Cardiac fibroblast (primary cell): ENCODE data around the gene MARCHF3.
A peak's percentile ranks its signal among the peaks of the same experiment; 100 is the strongest.

Experiments
- DNase-seq, 2 donors: peaks; one replicate each; pipeline versions ENCODE4 v3.0.0 to v3.0.0-alpha.2; 2010; ENCODE audit warnings: low read depth in 2 of 2
- H3K4me3 ChIP-seq, 2 donors: replicated peaks in 1 of 2; 1 replicate in 1 of 2; 2 replicates in 1 of 2; pipeline ENCODE4 v1.5.1; 2011; ENCODE audit warnings: low read depth in 2 of 2, low read length in 2 of 2, mild to moderate bottlenecking in 2 of 2, moderate library complexity in 1 of 2
- CTCF ChIP-seq: IDR thresholded peaks from one replicate; pipeline ENCODE4 v1.5.1; 2011; ENCODE audit warnings: low read depth, mild to moderate bottlenecking, low read length, inconsistent platforms

MARCHF3 gene

DNA sequence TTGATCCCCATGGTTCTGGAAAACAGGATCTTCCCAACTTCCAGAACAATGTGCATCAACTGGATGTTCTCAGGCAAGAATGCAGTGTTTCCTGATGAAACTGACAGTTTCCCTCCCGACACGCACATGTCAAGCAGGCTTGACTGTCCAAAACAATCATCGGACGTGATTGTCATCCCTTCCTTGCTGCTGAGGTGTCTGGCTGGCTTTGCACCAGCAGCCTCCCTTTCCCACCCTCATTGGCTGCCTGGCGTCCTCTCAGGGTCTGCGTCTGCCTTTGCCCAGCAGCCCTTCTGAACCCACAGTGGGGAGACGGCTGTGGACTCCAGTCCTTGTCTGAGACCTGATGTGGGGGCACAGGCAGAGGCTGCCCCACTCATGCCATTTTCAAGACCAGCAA, 110.8 kb downstream of the MARCHF3 start:
- TF ChIP-seq CTCF: no peak
- no peak for DNase-seq

DNA sequence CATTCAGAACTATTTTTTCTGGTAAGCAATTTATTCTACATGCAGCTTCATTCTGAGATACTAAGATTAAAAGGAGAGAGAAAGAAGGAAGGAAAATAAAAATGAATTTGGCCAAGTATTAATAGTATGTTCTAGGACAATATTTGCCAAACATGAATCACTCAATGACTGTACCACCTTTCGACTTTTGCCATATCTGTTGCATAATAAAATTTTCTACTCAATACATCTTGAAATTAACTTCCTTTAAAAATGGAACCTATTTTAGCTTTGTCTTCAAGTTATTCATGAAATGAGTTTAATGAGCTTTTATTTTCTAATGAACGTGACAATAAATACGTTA, 111.8 kb downstream of the MARCHF3 start:
- no peak overlapping the region for H3K4me3 ChIP-seq
- no peak for TF ChIP-seq CTCF
- peak in 1 of 2 donors; percentile 65 for DNase-seq

More for the DNA sequence above, 110.8 kb downstream of the MARCHF3 start:
- no peak overlapping the region for H3K4me3 ChIP-seq

- peak in 1 of 2 donors; percentile 69 for DNase-seq
- TF ChIP-seq CTCF: no peak
Observed at GRCh38 chr5:126917918-126918614, 112.3 kb downstream of the MARCHF3 start.

DNA sequence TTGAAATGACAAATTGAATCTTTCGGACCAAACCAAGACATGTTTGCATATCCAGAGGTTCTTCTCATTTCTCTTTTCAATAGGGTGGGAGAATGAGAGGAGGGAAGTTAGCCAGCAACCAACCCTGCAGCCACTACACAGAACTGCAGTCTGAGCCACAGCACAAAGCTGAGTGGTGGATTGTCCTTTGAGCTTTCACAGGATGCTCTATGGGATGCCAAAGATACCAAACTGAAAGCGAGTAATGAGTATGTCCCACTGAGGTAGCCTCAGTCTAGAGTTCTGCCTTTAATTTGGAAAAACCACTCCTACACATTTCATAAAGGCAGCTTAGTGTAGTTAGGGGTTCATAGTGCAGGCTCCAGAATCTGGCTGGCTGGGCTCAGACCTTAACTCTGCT, 114.9 kb downstream of the MARCHF3 start:
- no peak overlapping the region for H3K4me3 ChIP-seq
- TF ChIP-seq CTCF: no peak
- no peak for DNase-seq

More at GRCh38 chr5:126917918-126918614, 112.3 kb downstream of the MARCHF3 start:
- no peak overlapping the region for H3K4me3 ChIP-seq

DNA sequence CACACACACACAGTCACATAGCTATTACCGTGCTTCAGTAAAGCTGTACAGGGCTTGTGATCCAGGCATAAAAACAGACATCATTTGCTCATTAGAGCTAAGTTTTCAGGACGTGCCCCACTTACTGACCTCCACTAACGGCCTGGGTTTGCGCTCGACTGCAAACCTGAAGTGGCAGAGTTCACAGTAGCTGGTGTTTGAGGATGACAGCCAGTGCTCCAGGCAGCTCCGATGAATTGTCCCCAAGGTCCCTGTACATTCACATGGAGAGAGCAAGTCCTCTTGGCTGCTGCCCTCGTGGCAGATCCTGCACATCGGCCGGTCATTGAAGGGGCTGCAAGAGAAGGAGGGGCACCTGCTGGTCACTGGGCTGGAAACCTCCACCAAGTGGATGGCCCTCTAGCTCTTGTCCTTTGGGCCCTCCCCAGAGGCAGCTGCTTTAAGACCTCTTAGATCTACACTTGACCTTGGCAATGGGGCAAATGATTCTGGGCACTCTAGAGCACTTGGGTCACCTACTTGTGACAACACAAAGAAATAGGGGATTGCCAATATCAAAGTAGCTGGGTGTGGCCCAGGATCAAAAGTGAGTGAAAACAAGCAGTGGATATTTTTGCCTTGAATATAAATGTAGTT, 115.4 kb downstream of the MARCHF3 start:
- TF ChIP-seq CTCF: no peak
- no peak for DNase-seq
- no peak overlapping the region for H3K4me3 ChIP-seq

GRCh38 chr5:126912616-126913200, 117.7 kb downstream of the MARCHF3 start:
- H3K4me3 ChIP-seq: no peak overlapping the region
- no peak for TF ChIP-seq CTCF
- no peak for DNase-seq
